ENCODE measurements around the gene AUNIP. TPM values are rescaled to one million over a fixed set of nuclear protein-coding genes. Genes with fewer than 3 reads are reported as not detected.

Gene AUNIP
- polyA plus RNA-seq, 3 donors: 0.19 to 0.44 (median 0.44) TPM

DNA sequence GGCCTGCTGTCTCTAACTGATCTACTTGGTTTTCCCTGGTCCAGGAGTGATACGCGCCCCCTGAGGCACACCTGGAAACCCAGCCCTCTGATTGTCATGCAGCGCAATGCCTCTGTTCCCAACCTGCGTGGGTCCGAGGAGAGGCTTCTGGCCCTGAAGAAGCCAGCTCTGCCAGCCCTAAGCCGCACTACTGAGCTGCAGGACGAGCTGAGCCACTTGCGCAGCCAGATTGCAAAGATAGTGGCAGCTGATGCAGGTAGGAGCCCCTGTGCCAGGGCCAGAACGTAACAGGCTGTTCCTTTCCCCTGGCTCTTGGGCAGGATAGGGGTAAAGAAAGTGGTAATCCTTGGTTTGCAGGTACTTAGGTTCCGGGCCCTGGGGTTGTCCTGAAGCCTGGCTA is 32.7 kb downstream of the AUNIP start:
- Histone ChIP-seq H3K9ac (ENCODE audit: insufficient read depth, low read length, poor library complexity, severe bottlenecking) (no peak overlapping the region), H3K4me3 (replicated peaks in 1 of 3; ENCODE audit: low read depth in 2 of 3, low read length in 3 of 3) (no peak overlapping the region), H3K9me3 (replicated peaks in 1 of 2; ENCODE audit: control insufficient read depth in 1 of 2, insufficient read depth in 1 of 2, low read length in 2 of 2) (no peaks in the 10 kb centered on the region), H3K79me2 (ENCODE audit: insufficient read depth, low read length) (peaks cover 33% of the 10 kb centered on the region), H3K27ac (ENCODE audit: low read depth in 1 of 2, low read length in 2 of 2) (peak overlapping the region in 1 of 2 donors; percentile 3), H3K4me2 (replicated peaks; ENCODE audit: extremely low read depth, low read length, poor library complexity, severe bottlenecking) (no peak overlapping the region), H3K4me1 (ENCODE audit: control insufficient read depth in 1 of 2, insufficient read depth in 2 of 2, low read length in 2 of 2) (peaks cover 4 to 6% of the 10 kb centered on the region in 2 donors), H3K36me3 (replicated peaks in 1 of 2; ENCODE audit: control insufficient read depth in 1 of 2, insufficient read depth in 2 of 2, low read length in 2 of 2) (peaks cover 69 to 80% of the 10 kb centered on the region in 2 donors), H4K20me1 (ENCODE audit: insufficient read depth, low read length) (peaks cover 34% of the 10 kb centered on the region), H2AFZ (ENCODE audit: insufficient read depth, low read depth, low read length, poor library complexity, severe bottlenecking) (no peak overlapping the region), H3K27me3 (ENCODE audit: control insufficient read depth in 2 of 2, insufficient read depth in 2 of 2, low read length in 2 of 2) (no peaks in the 10 kb centered on the region)
- no peak for DNase-seq
- over 99% methylated on average over 9 of the region's 10 CpGs for WGBS (ENCODE audit: insufficient coverage)
- H3K4me3 Mint-ChIP-seq: no peak overlapping the region
- peaks cover 58 to 82% of the 10 kb centered on the region in 2 donors for H3K36me3 Mint-ChIP-seq
- H3K4me1 Mint-ChIP-seq: peaks cover 10% of the 10 kb centered on the region
- H3K27ac Mint-ChIP-seq: peak overlapping the region in 1 of 7 donors; percentile 8
- TF ChIP-seq, protein P1, sequence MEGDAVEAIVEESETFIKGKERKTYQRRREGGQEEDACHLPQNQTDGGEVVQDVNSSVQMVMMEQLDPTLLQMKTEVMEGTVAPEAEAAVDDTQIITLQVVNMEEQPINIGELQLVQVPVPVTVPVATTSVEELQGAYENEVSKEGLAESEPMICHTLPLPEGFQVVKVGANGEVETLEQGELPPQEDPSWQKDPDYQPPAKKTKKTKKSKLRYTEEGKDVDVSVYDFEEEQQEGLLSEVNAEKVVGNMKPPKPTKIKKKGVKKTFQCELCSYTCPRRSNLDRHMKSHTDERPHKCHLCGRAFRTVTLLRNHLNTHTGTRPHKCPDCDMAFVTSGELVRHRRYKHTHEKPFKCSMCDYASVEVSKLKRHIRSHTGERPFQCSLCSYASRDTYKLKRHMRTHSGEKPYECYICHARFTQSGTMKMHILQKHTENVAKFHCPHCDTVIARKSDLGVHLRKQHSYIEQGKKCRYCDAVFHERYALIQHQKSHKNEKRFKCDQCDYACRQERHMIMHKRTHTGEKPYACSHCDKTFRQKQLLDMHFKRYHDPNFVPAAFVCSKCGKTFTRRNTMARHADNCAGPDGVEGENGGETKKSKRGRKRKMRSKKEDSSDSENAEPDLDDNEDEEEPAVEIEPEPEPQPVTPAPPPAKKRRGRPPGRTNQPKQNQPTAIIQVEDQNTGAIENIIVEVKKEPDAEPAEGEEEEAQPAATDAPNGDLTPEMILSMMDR (IDR thresholded peaks at IDR 0.05): no peak
- peaks cover 0 to 2% (median 0%) of the 10 kb centered on the region in 3 donors for H3K27me3 Mint-ChIP-seq (ENCODE audit: low read depth in 3 of 3)
- peaks cover 0 to 2% (median 0%) of the 10 kb centered on the region in 7 donors for H3K9me3 Mint-ChIP-seq
- intact Hi-C loops (cut with micrococcal nuclease): no loop called here

DNA sequence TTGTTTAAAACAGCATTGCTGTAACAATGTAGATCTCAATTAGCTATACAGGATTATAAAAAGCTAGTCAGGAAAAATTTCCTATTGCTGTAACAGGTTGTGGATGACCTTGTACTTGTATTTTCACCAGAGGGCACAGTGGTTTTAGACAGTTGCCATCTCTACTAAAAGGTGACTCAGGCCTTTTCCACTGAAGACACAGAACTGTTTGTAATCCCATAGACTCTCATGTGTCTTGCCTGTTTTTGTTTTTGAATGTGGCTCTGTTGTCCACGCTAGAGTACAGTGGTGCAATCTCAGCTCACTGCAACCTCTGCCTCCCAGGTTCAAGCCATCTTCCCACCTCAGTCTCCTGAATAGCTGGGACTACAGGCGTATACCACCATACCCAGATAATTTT is 33.7 kb downstream of the AUNIP start:
- peaks cover 16% of the 10 kb centered on the region for H3K4me1 Mint-ChIP-seq
- Histone ChIP-seq H3K4me2 (replicated peaks; ENCODE audit: extremely low read depth, low read length, poor library complexity, severe bottlenecking) (no peak overlapping the region), H4K20me1 (ENCODE audit: insufficient read depth, low read length) (peaks cover 38% of the 10 kb centered on the region), H3K36me3 (replicated peaks in 1 of 2; ENCODE audit: control insufficient read depth in 1 of 2, insufficient read depth in 2 of 2, low read length in 2 of 2) (peaks cover 59 to 70% of the 10 kb centered on the region in 2 donors), H3K27me3 (ENCODE audit: control insufficient read depth in 2 of 2, insufficient read depth in 2 of 2, low read length in 2 of 2) (no peaks in the 10 kb centered on the region), H2AFZ (ENCODE audit: insufficient read depth, low read depth, low read length, poor library complexity, severe bottlenecking) (no peak overlapping the region), H3K4me3 (replicated peaks in 1 of 3; ENCODE audit: low read depth in 2 of 3, low read length in 3 of 3) (no peak overlapping the region), H3K4me1 (ENCODE audit: control insufficient read depth in 1 of 2, insufficient read depth in 2 of 2, low read length in 2 of 2) (peaks cover 13% of the 10 kb centered on the region in 2 donors), H3K9ac (ENCODE audit: insufficient read depth, low read length, poor library complexity, severe bottlenecking) (no peak overlapping the region), H3K27ac (ENCODE audit: low read depth in 1 of 2, low read length in 2 of 2) (peak overlapping the region in 1 of 2 donors; percentile 4), H3K9me3 (replicated peaks in 1 of 2; ENCODE audit: control insufficient read depth in 1 of 2, insufficient read depth in 1 of 2, low read length in 2 of 2) (no peaks in the 10 kb centered on the region), H3K79me2 (ENCODE audit: insufficient read depth, low read length) (peaks cover 43% of the 10 kb centered on the region)
- peaks cover 51 to 74% of the 10 kb centered on the region in 2 donors for H3K36me3 Mint-ChIP-seq
- TF ChIP-seq, protein P1 (IDR thresholded peaks at IDR 0.05): no peak
- H3K9me3 Mint-ChIP-seq: peaks cover 0 to 2% (median 0%) of the 10 kb centered on the region in 7 donors
- DNase-seq: no peak
- no peak overlapping the region for H3K27ac Mint-ChIP-seq
- no peak overlapping the region for H3K4me3 Mint-ChIP-seq
- intact Hi-C loops (cut with micrococcal nuclease): no loop called here
- peaks cover 0 to 2% (median 0%) of the 10 kb centered on the region in 3 donors for H3K27me3 Mint-ChIP-seq (ENCODE audit: low read depth in 3 of 3)
- no CpG with 5 or more reads among the region's 2 CpGs for WGBS (ENCODE audit: insufficient coverage)
